Measurements from ENCODE around the gene BTBD19.
"Not testable (repeated sequence)": the region's sequence is repeated elsewhere in the genome, so short reads cannot be mapped to it uniquely, and the experiment has no call there.

BTBD19 gene

GRCh38 chr1:44808938-44809917, 905 bp downstream of the BTBD19 start:
- DNase-seq (ENCODE audit: insufficient read length, low spot score), result peak; percentile 73
- peak; percentile 29 for TF ChIP-seq SPI1 (IDR thresholded peaks at IDR 0.05; ENCODE audit: low read depth, low read length)
- TF ChIP-seq TAF1 (IDR thresholded peaks at IDR 0.05; ENCODE audit: low read depth, low read length), result peak; percentile 66; the same call in 1 of the 2 replicates
- TF ChIP-seq POLR2AphosphoS5 (IDR thresholded peaks at IDR 0.05; ENCODE audit: low read depth, low read length), result peak; percentile 75; the same call in 1 of the 2 replicates
- peak; percentile 79 for TF ChIP-seq POLR2A (IDR thresholded peaks at IDR 0.05; ENCODE audit: low read depth, low read length)
- no peak for TF ChIP-seq PAX5 (IDR thresholded peaks at IDR 0.05; ENCODE audit: insufficient read depth, low read length, severe bottlenecking)
- TF ChIP-seq POU2F2 (IDR thresholded peaks at IDR 0.05; ENCODE audit: low read depth, low read length), result peak; percentile 39; the same call in 1 of the 2 replicates
- peak; percentile 96 for FAIRE-seq

DNA sequence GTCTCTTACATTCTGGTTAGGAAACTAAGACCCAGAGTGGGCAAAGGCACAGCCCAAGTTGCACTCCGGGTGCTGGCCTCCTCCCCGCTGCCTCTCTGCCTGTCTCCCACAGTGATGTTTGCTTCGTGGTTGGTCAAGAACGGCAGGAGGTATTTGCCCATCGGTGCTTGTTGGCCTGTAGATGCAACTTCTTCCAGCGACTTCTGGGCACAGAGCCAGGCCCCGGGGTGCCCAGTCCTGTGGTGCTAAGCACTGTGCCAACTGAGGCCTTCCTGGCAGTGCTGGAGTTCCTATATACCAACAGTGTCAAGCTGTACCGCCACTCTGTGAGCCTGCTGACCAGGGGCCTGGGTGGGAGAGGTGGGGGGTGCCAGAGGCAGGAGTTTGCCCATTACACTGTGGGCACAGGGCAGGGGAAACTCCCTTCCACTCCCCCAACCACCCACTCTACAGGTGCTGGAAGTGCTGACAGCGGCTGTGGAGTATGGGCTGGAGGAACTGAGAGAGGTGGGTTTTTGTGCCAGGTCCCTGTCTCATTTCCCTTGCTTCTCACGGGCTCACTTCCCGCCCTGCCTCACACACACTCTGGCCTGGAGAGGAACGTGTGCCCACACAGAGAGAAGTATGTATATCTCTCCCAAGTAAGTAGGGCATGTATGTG, 1.9 kb downstream of the BTBD19 start:
- FAIRE-seq (peak; percentile 89), DNase-seq (ENCODE audit: insufficient read length, low spot score) (no peak)
- TF ChIP-seq POU2F2 (IDR thresholded peaks at IDR 0.05; ENCODE audit: low read depth, low read length) (peak; percentile 14; the same call in 1 of the 2 replicates), POLR2AphosphoS5 (IDR thresholded peaks at IDR 0.05; ENCODE audit: low read depth, low read length) (no peak), SPI1 (IDR thresholded peaks at IDR 0.05; ENCODE audit: low read depth, low read length) (peak; percentile 86)

DNA sequence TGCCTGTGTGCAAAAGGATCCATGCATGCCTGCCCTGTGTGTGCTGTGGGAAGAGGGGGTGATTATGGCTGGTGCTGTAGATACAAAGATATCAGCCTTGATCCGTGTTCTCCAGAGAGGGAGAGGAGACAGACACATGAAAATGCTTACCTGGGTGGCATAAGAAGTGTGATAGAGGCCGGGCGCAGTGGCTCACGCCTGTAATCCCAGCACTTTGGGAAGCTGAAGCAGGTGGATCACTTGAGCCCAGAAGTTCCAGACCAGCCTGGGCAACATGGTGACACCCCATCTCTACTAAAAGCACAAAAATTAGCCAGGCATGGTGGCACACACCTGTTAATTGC, 2.4 kb downstream of the BTBD19 start:
- not testable (repeated sequence) for FAIRE-seq; DNase-seq (ENCODE audit: insufficient read length, low spot score)

DNA sequence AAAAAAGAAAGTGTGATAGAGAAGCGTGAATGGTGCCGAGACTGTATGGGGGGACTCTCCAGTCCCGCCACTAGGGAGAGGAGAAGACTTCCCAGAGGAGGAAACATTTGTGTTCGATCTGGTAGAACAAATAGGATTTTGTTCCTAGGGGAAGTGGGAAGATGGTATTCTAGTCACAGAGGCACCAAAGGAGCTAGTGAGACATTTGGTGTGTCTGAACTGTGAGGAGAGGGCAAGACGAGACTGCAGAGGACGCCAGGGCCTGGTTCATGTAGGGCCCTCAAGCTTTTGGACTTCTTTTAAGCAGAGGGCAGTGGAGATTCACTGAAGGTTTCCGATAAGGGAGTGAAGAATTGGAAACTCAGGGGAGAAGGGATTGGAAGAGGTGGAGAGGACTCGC, 2.9 kb downstream of the BTBD19 start:
- no peak for FAIRE-seq
- DNase-seq (ENCODE audit: insufficient read length, low spot score), result no peak
- TF ChIP-seq TAF1 (IDR thresholded peaks at IDR 0.05; ENCODE audit: low read depth, low read length), result no peak
- TF ChIP-seq SPI1 (IDR thresholded peaks at IDR 0.05; ENCODE audit: low read depth, low read length), result no peak
- no peak for TF ChIP-seq POLR2A (IDR thresholded peaks at IDR 0.05; ENCODE audit: low read depth, low read length)
- TF ChIP-seq POLR2AphosphoS5 (IDR thresholded peaks at IDR 0.05; ENCODE audit: low read depth, low read length), result no peak
- TF ChIP-seq PAX5 (IDR thresholded peaks at IDR 0.05; ENCODE audit: insufficient read depth, low read length, severe bottlenecking), result no peak
- no peak for TF ChIP-seq POU2F2 (IDR thresholded peaks at IDR 0.05; ENCODE audit: low read depth, low read length)

DNA sequence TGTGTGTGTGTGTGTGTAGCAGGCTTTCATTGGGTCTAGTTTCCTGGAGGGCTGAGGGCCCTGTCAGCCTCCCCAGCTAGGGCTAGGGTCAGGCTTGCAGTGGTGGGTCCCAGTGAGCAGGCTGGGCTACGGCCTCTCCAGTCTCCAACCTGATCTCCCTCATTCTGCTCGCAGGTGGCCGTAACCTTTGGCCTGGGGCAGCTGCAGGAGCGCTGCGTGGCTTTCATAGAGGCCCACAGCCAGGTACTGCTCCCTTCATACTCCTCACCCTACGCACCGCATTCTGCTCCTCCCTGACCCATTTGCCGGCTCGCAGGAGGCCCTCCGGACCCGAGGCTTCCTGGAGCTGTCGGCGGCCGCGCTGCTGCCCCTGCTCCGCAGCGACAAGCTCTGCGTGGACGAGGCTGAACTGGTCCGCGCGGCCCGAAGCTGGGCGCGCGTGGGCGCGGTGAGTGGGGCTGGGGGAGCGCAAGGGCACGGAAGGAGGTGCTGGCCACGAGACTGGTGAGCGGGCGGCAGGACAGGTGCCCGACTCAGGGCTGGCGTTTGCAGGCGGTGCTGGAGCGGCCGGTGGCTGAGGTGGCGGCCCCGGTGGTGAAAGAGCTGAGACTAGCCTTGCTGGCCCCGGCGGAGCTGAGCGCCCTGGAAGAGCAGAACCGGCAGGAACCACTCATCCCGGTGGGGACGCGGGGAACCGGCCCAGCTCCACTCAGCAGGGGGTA, 4.7 kb downstream of the BTBD19 start:
- DNase-seq (ENCODE audit: insufficient read length, low spot score) (no peak), FAIRE-seq (no peak)
- TF ChIP-seq POU2F2 (IDR thresholded peaks at IDR 0.05; ENCODE audit: low read depth, low read length) (no peak), TAF1 (IDR thresholded peaks at IDR 0.05; ENCODE audit: low read depth, low read length) (no peak), PAX5 (IDR thresholded peaks at IDR 0.05; ENCODE audit: insufficient read depth, low read length, severe bottlenecking) (no peak), POLR2A (IDR thresholded peaks at IDR 0.05; ENCODE audit: low read depth, low read length) (no peak), SPI1 (IDR thresholded peaks at IDR 0.05; ENCODE audit: low read depth, low read length) (no peak), POLR2AphosphoS5 (IDR thresholded peaks at IDR 0.05; ENCODE audit: low read depth, low read length) (no peak)

DNA sequence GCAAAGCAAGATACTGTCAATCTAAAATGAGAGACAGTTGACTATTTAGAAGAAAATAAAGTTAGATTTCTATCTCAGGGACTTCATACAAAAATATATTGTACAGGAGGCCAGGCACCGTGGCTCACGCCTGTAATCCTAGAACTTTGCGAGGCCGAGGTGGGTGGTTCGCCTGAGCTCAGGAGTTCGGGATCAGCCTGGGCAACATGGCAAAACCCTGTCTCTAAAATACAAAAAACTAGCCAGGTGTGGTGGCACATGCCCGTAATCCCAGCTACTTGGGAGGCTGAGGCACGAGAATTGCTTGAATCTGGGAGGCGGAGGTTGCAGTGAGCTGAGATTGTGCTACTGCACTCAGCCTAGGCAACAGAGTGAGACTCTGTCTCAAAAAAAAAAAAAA, 7.6 kb downstream of the BTBD19 start:
- DNase-seq (ENCODE audit: insufficient read length, low spot score); FAIRE-seq: not testable (repeated sequence)

DNA sequence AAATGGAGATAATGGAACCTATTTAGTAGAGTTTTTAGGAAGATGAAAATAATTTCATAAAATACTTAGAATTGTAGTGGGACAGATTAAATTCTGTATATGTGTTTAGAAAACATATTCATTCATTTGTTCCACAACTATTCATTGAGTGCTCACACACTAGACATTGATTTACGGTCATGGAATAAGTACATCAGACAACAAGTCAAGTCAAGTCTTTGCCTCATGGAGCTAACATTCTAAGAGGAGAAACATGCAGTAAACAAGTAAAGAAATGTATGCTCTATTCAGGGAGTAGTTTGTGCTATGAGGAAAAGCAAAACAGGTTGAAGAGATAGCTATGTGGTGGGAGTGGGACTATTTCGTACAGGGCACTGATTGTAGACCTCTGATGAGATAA, 9.0 kb downstream of the BTBD19 start:
- no peak for DNase-seq (ENCODE audit: insufficient read length, low spot score)
- TF ChIP-seq PAX5 (IDR thresholded peaks at IDR 0.05; ENCODE audit: insufficient read depth, low read length, severe bottlenecking) (no peak), SPI1 (IDR thresholded peaks at IDR 0.05; ENCODE audit: low read depth, low read length) (no peak), TAF1 (IDR thresholded peaks at IDR 0.05; ENCODE audit: low read depth, low read length) (no peak), POLR2A (IDR thresholded peaks at IDR 0.05; ENCODE audit: low read depth, low read length) (no peak), POLR2AphosphoS5 (IDR thresholded peaks at IDR 0.05; ENCODE audit: low read depth, low read length) (no peak), POU2F2 (IDR thresholded peaks at IDR 0.05; ENCODE audit: low read depth, low read length) (no peak)
- no peak for FAIRE-seq

- FAIRE-seq, result no peak
- no peak for DNase-seq (ENCODE audit: insufficient read length, low spot score)
- no peak for TF ChIP-seq POLR2AphosphoS5 (IDR thresholded peaks at IDR 0.05; ENCODE audit: low read depth, low read length)
- no peak for TF ChIP-seq PAX5 (IDR thresholded peaks at IDR 0.05; ENCODE audit: insufficient read depth, low read length, severe bottlenecking)
- TF ChIP-seq SPI1 (IDR thresholded peaks at IDR 0.05; ENCODE audit: low read depth, low read length), result no peak
Observed at GRCh38 chr1:44817771-44818495, 9.6 kb downstream of the BTBD19 start.

DNA sequence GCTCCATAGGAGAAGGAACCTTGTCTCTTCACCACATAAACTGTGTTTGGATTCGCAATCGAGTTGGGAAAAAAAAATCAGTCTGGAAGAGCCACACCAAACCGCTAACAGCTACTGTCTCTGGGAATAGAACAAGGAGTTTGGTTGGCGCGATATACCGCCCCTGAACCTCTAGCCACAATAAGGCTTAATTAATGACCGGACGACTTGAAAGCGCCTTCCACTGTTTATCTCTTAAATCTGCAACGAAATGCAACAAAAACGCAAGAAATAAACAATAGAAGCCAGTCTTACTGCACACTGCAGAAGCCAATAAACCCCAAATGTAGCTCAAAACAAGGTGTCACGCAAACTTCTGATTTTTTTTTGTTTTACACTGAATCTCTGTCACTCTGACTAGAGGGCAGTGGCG, 10.9 kb downstream of the BTBD19 start:
- FAIRE-seq (no peak), DNase-seq (ENCODE audit: insufficient read length, low spot score) (no peak)
- no peak for TF ChIP-seq PAX5 (IDR thresholded peaks at IDR 0.05; ENCODE audit: insufficient read depth, low read length, severe bottlenecking)
- no peak for TF ChIP-seq POLR2A (IDR thresholded peaks at IDR 0.05; ENCODE audit: low read depth, low read length)
- no peak for TF ChIP-seq POLR2AphosphoS5 (IDR thresholded peaks at IDR 0.05; ENCODE audit: low read depth, low read length)
- no peak for TF ChIP-seq POU2F2 (IDR thresholded peaks at IDR 0.05; ENCODE audit: low read depth, low read length)
- no peak for TF ChIP-seq TAF1 (IDR thresholded peaks at IDR 0.05; ENCODE audit: low read depth, low read length)
- TF ChIP-seq SPI1 (IDR thresholded peaks at IDR 0.05; ENCODE audit: low read depth, low read length), result no peak

Data from GM12891 (cell line).